Fibroblast of lung (primary cell): Measurements from ENCODE around the gene GSTK1. TPM values are rescaled to one million over a fixed set of nuclear protein-coding genes. Genes with fewer than 3 reads are reported as not detected.

Experiments
- DNase-seq, 2 donors: peaks; one replicate each; pipeline versions ENCODE4 v3.0.0 to v3.0.0-alpha.2; 2010; ENCODE audit warnings: low read depth in 2 of 2
- H2AFZ ChIP-seq: 2 replicates; pipeline ENCODE4 v1.5.1; 2012; ENCODE audit warnings: low read length, control low read depth, inconsistent platforms
- H3K27ac ChIP-seq: 2 replicates; pipeline ENCODE4 v1.5.1; 2011; ENCODE audit warnings: low read length, control low read depth; ENCODE audit not compliant: insufficient read depth
- H3K27me3 ChIP-seq: 2 replicates; pipeline ENCODE4 v1.5.1; 2011; ENCODE audit warnings: mild to moderate bottlenecking, low read length; ENCODE audit not compliant: control insufficient read depth, insufficient read depth
- H3K36me3 ChIP-seq: 2 replicates; pipeline ENCODE4 v1.5.1; 2011; ENCODE audit warnings: low read length; ENCODE audit not compliant: control insufficient read depth, insufficient read depth
- H3K4me1 ChIP-seq: 2 replicates; pipeline ENCODE4 v1.5.1; 2011; ENCODE audit warnings: low read length; ENCODE audit not compliant: control insufficient read depth, insufficient read depth; ENCODE audit errors: extremely low read depth
- H3K4me2 ChIP-seq: 2 replicates; pipeline ENCODE4 v1.5.1; 2011; ENCODE audit warnings: low read length, control low read depth; ENCODE audit not compliant: insufficient read depth; ENCODE audit errors: extremely low read depth
- H3K4me3 ChIP-seq, 4 experiments: fragments of 200-600 bp in 1 of 4; sonication (generic) in 1 of 4; replicated peaks in 1 of 4; 2 replicates each; pipeline ENCODE4 v1.5.1; 2011 to 2016; ENCODE audit warnings: low read length in 4 of 4, low read depth in 3 of 4, mild to moderate bottlenecking in 3 of 4, control low read depth in 2 of 4, inconsistent platforms in 1 of 4, mixed read lengths in 1 of 4; ENCODE audit not compliant: insufficient read depth in 1 of 4; ENCODE audit errors: control extremely low read depth in 1 of 4
- H3K79me2 ChIP-seq: 2 replicates; pipeline ENCODE4 v1.5.1; 2012; ENCODE audit warnings: mild to moderate bottlenecking, low read length, inconsistent platforms; ENCODE audit not compliant: control insufficient read depth, insufficient read depth
- H3K9ac ChIP-seq: 2 replicates; pipeline ENCODE4 v1.5.1; 2011; ENCODE audit warnings: mild to moderate bottlenecking, low read length, control low read depth; ENCODE audit not compliant: insufficient read depth
- H3K9me3 ChIP-seq: 2 replicates; pipeline ENCODE4 v1.5.1; 2012; ENCODE audit warnings: low read depth, low read length; ENCODE audit not compliant: control insufficient read depth, insufficient read depth
- H4K20me1 ChIP-seq: 2 replicates; pipeline ENCODE4 v1.5.1; 2011; ENCODE audit warnings: low read length; ENCODE audit not compliant: control insufficient read depth, insufficient read depth; ENCODE audit errors: extremely low read depth
- CTCF ChIP-seq, 2 donors: IDR thresholded peaks in 1 of 2; conservative IDR thresholded peaks in 1 of 2; 1 replicate in 1 of 2; 2 replicates in 1 of 2; pipeline ENCODE4 v1.5.1; 2011 to 2012; ENCODE audit warnings: low read length in 2 of 2, control low read depth in 1 of 2, inconsistent platforms in 1 of 2, low read depth in 1 of 2, mild to moderate bottlenecking in 1 of 2
- EZH2 ChIP-seq: IDR thresholded peaks from 2 replicates; pipeline ENCODE4 v1.5.1; 2012; ENCODE audit warnings: low read length, control low read depth, mild to moderate bottlenecking; ENCODE audit errors: missing control alignments
- polyA plus RNA-seq, 2 donors: library from polyadenylated mRNA; depleted of rRNA in 1 of 2; stranded (reverse) in 1 of 2; unstranded in 1 of 2; fragments of >200 nt; gene quantifications; 2 replicates each; pipeline ENCODE4 v1.2.1, GENCODE V29; 2011 to 2012; ENCODE audit warnings: missing spikeins in 1 of 2
- total RNA-seq: library from RNA; depleted of rRNA; stranded (reverse); fragments of >200 nt; gene quantifications from 2 replicates; pipeline ENCODE4 v1.2.1, GENCODE V29; 2014

Gene GSTK1
- total and polyA plus RNA-seq, 2 donors (not counting 1 experiment from before 2014, with no cell fraction given): 110 to 131 TPM

GRCh38 chr7:143300959-143301935 lies 38.0 kb downstream of the GSTK1 start:
- peak; percentile 47 to 65 for DNase-seq
- Histone ChIP-seq H3K36me3 (peaks cover 19% of the 10 kb centered on the region), H3K9ac (no peak overlapping the region), H3K9me3 (no peaks in the 10 kb centered on the region), H3K4me1 (no peaks in the 10 kb centered on the region), H3K4me2 (no peak overlapping the region), H2AFZ (no peak overlapping the region), H3K27ac (no peak overlapping the region), H3K27me3 (no peaks in the 10 kb centered on the region), H4K20me1 (no peaks in the 10 kb centered on the region), H3K4me3 (no peak overlapping the region), H3K79me2 (no peaks in the 10 kb centered on the region)
- TF ChIP-seq EZH2: no peak
- TF ChIP-seq CTCF (conservative IDR thresholded peaks at IDR 0.05 in 1 of 2, IDR thresholded peaks at IDR 0.05 in 1 of 2; ENCODE audit: low read depth in 1 of 2, low read length in 2 of 2): no peak

- TF ChIP-seq EZH2 (no peak), CTCF (conservative IDR thresholded peaks at IDR 0.05 in 1 of 2, IDR thresholded peaks at IDR 0.05 in 1 of 2; ENCODE audit: low read depth in 1 of 2, low read length in 2 of 2) (no peak)
These were observed 40.5 kb downstream of the GSTK1 start for GRCh38 chr7:143303733-143304132.

GRCh38 chr7:143304938-143305337 lies 41.7 kb downstream of the GSTK1 start:
- no peak overlapping the region for H3K4me3 ChIP-seq
- H3K9ac ChIP-seq: no peak overlapping the region
- no peak overlapping the region for H2AFZ ChIP-seq
- H3K4me2 ChIP-seq: no peak overlapping the region
- no peaks in the 10 kb centered on the region for H3K27me3 ChIP-seq
- H3K27ac ChIP-seq: no peak overlapping the region
- H3K4me1 ChIP-seq: no peaks in the 10 kb centered on the region
- TF ChIP-seq EZH2: no peak
- TF ChIP-seq CTCF (conservative IDR thresholded peaks at IDR 0.05 in 1 of 2, IDR thresholded peaks at IDR 0.05 in 1 of 2; ENCODE audit: low read depth in 1 of 2, low read length in 2 of 2): no peak
- H4K20me1 ChIP-seq: no peaks in the 10 kb centered on the region
- no peaks in the 10 kb centered on the region for H3K9me3 ChIP-seq
- no peaks in the 10 kb centered on the region for H3K79me2 ChIP-seq
- peaks cover 18% of the 10 kb centered on the region for H3K36me3 ChIP-seq
- DNase-seq: no peak

More at GRCh38 chr7:143303733-143304132, 40.5 kb downstream of the GSTK1 start:
- Histone ChIP-seq H3K27ac (no peak overlapping the region), H3K9ac (no peak overlapping the region), H3K4me2 (no peak overlapping the region), H2AFZ (no peak overlapping the region), H3K36me3 (peaks cover 19% of the 10 kb centered on the region), H3K4me1 (no peaks in the 10 kb centered on the region), H3K9me3 (no peaks in the 10 kb centered on the region), H3K79me2 (no peaks in the 10 kb centered on the region), H4K20me1 (no peaks in the 10 kb centered on the region), H3K27me3 (no peaks in the 10 kb centered on the region), H3K4me3 (no peak overlapping the region)
- no peak for DNase-seq
